ENCODE measurements around the gene ASIC2. TPM values are rescaled to one million over a fixed set of nuclear protein-coding genes. Genes with fewer than 3 reads are reported as not detected.

ASIC2 gene
- total and polyA plus RNA-seq, 2 donors from 2014 or later, result 0.60 to 2.9 TPM

- peak in 3 of 5 donors; percentile 37 to 72 (median 49) for DNase-seq
- Histone ChIP-seq H3K4me1 (ENCODE audit: control insufficient read depth in 2 of 3, insufficient read depth in 2 of 3, low read depth in 1 of 3, low read length in 3 of 3) (peaks cover 0 to 9% (median 0%) of the 10 kb centered on the region in 3 donors), H3K9ac (ENCODE audit: low read length in 3 of 3) (no peak overlapping the region), H3K9me3 (ENCODE audit: control insufficient read depth in 2 of 3, insufficient read depth in 1 of 3, low read length in 3 of 3) (no peaks in the 10 kb centered on the region), H3K36me3 (ENCODE audit: control insufficient read depth in 2 of 3, insufficient read depth in 3 of 3, low read length in 3 of 3) (no peaks in the 10 kb centered on the region), H3K27me3 (ENCODE audit: control insufficient read depth, insufficient read depth, low read length) (no peaks in the 10 kb centered on the region), H3K27ac (ENCODE audit: low read depth in 2 of 2, low read length in 2 of 2) (no peak overlapping the region), H3K4me3 (ENCODE audit: low read length in 3 of 3) (no peak overlapping the region)
- intact Hi-C loops (cut with DNase I), result no loop called here
- TF ChIP-seq, protein P1, sequence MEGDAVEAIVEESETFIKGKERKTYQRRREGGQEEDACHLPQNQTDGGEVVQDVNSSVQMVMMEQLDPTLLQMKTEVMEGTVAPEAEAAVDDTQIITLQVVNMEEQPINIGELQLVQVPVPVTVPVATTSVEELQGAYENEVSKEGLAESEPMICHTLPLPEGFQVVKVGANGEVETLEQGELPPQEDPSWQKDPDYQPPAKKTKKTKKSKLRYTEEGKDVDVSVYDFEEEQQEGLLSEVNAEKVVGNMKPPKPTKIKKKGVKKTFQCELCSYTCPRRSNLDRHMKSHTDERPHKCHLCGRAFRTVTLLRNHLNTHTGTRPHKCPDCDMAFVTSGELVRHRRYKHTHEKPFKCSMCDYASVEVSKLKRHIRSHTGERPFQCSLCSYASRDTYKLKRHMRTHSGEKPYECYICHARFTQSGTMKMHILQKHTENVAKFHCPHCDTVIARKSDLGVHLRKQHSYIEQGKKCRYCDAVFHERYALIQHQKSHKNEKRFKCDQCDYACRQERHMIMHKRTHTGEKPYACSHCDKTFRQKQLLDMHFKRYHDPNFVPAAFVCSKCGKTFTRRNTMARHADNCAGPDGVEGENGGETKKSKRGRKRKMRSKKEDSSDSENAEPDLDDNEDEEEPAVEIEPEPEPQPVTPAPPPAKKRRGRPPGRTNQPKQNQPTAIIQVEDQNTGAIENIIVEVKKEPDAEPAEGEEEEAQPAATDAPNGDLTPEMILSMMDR (IDR thresholded peaks at IDR 0.05; ENCODE audit: borderline replicate concordance, extremely low read depth, insufficient read depth), result no peak
- no peak for FAIRE-seq
Measured at GRCh38 chr17:33164169-33164881, 128.8 kb downstream of the ASIC2 start.

DNA sequence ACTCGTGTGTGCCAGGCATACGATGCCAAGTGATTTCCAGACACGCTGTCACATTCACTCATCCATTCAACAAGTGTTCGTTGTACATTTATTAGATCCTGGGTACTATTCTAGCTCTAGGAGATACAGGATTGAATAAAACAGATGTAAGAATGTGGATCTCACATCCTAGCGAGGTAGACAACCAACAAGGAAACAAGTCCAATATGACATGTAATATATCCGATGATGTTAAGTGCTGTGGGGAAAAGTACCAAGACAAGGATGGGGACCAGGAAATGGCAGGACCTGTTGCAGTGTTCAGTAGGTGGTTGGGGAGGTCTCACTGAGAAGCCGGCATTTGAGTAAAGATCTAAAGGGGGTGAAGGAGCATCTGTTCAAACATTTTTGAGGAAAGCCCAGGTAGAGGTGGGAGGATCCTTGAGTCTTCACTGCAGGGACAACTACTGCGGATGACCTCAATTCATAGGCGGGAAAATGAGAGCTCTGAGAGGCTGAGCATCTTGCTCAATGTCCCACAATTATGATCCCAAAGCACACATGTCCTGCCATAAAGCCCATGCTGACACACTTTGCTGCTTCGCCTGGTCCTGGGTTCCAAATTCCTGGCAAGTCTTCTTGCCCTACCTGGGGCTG lies 129.4 kb downstream of the ASIC2 start:
- DNase-seq, result no peak
- FAIRE-seq, result no peak
- peaks cover 0 to 9% (median 0%) of the 10 kb centered on the region in 3 donors for H3K4me1 ChIP-seq (ENCODE audit: control insufficient read depth in 2 of 3, insufficient read depth in 2 of 3, low read depth in 1 of 3, low read length in 3 of 3)
- intact Hi-C loops (cut with DNase I), result no loop called here
- H3K9me3 ChIP-seq (ENCODE audit: control insufficient read depth in 2 of 3, insufficient read depth in 1 of 3, low read length in 3 of 3), result no peaks in the 10 kb centered on the region
- no peaks in the 10 kb centered on the region for H3K36me3 ChIP-seq (ENCODE audit: control insufficient read depth in 2 of 3, insufficient read depth in 3 of 3, low read length in 3 of 3)
- TF ChIP-seq, protein P1 (IDR thresholded peaks at IDR 0.05; ENCODE audit: borderline replicate concordance, extremely low read depth, insufficient read depth), result no peak
- no peak overlapping the region for H3K4me3 ChIP-seq (ENCODE audit: low read length in 3 of 3)
- no peak overlapping the region for H3K27ac ChIP-seq (ENCODE audit: low read depth in 2 of 2, low read length in 2 of 2)
- H3K27me3 ChIP-seq (ENCODE audit: control insufficient read depth, insufficient read depth, low read length), result no peaks in the 10 kb centered on the region
- no peak overlapping the region for H3K9ac ChIP-seq (ENCODE audit: low read length in 3 of 3)

GRCh38 chr17:33154869-33155455 lies 138.1 kb downstream of the ASIC2 start:
- no peak overlapping the region for H3K4me3 ChIP-seq (ENCODE audit: low read length in 3 of 3)
- intact Hi-C loops (cut with DNase I), result no loop called here
- H3K36me3 ChIP-seq (ENCODE audit: control insufficient read depth in 2 of 3, insufficient read depth in 3 of 3, low read length in 3 of 3), result no peaks in the 10 kb centered on the region
- FAIRE-seq (no peak), DNase-seq (no peak)
- H3K27ac ChIP-seq (ENCODE audit: low read depth in 2 of 2, low read length in 2 of 2), result no peak overlapping the region
- H3K9ac ChIP-seq (ENCODE audit: low read length in 3 of 3), result no peak overlapping the region
- H3K4me1 ChIP-seq (ENCODE audit: control insufficient read depth in 2 of 3, insufficient read depth in 2 of 3, low read depth in 1 of 3, low read length in 3 of 3), result no peaks in the 10 kb centered on the region
- TF ChIP-seq, protein P1 (IDR thresholded peaks at IDR 0.05; ENCODE audit: borderline replicate concordance, extremely low read depth, insufficient read depth), result no peak
- H3K9me3 ChIP-seq (ENCODE audit: control insufficient read depth in 2 of 3, insufficient read depth in 1 of 3, low read length in 3 of 3), result no peaks in the 10 kb centered on the region
- H3K27me3 ChIP-seq (ENCODE audit: control insufficient read depth, insufficient read depth, low read length), result no peaks in the 10 kb centered on the region

Measured in kidney (tissue), 14 donors.